Neural cell (in vitro differentiated cells): Measurements from ENCODE around the gene LCORL.

Experiments
- CTCF ChIP-seq: fragments of 450-650 bp; IDR thresholded peaks from 2 replicates; pipeline ENCODE4 v1.5.1; 2014; ENCODE audit warnings: antibody characterized with exemption, mild to moderate bottlenecking, moderate library complexity; ENCODE audit not compliant: poor library complexity, severe bottlenecking
- EZH2 ChIP-seq: fragments of 200-600, 300-800 bp; shearing (Covaris generic), sonication (generic); IDR thresholded peaks from 2 replicates; pipeline ENCODE4 v1.6.1; 2014; ENCODE audit warnings: antibody characterized with exemption, low read length, borderline replicate concordance, mild to moderate bottlenecking; ENCODE audit not compliant: insufficient read depth, poor library complexity, severe bottlenecking
- REST ChIP-seq: IDR thresholded peaks from 2 replicates; pipeline ENCODE4 v1.6.1; 2012; ENCODE audit warnings: borderline replicate concordance
- SMC3 ChIP-seq: fragments of 450-650 bp; conservative IDR thresholded peaks from 2 replicates; pipeline ENCODE4 v1.6.1; 2014; ENCODE audit warnings: antibody characterized with exemption, mild to moderate bottlenecking, moderate library complexity; ENCODE audit not compliant: poor library complexity
- TAF1 ChIP-seq: IDR thresholded peaks from 2 replicates; pipeline ENCODE4 v1.6.1; 2012; ENCODE audit warnings: low read depth

- TF ChIP-seq CTCF (no peak), EZH2 (no peak), REST (no peak), SMC3 (no peak), TAF1 (no peak)
Measured at GRCh38 chr4:17898553-17899055, 123.0 kb downstream of the LCORL start.
